Activated T-cell treated with anti-CD3 and anti-CD28 coated beads for 24 hours (primary cell): ENCODE data around the gene ECI1.
"Not testable (repeated sequence)": the region's sequence is repeated elsewhere in the genome, so short reads cannot be mapped to it uniquely, and the experiment has no call there.

Source experiments
- DNase-seq: peaks from one replicate; pipeline ENCODE4 v3.0.0-alpha.2; 2020; ENCODE audit warnings: low read depth

The ECI1 gene

GRCh38 chr16:2253293-2253692 lies 1.9 kb upstream of the ECI1 start:
- DNase-seq = no peak

GRCh38 chr16:2252806-2253148 lies 1.4 kb upstream of the ECI1 start:
- DNase-seq = no peak

- peak; percentile 28 for DNase-seq
Observed at GRCh38 chr16:2250652-2251295, 613 bp downstream of the ECI1 start.

- no peak for DNase-seq
Observed at GRCh38 chr16:2246301-2246885, 5.0 kb downstream of the ECI1 start.

- DNase-seq = no peak
Observed at GRCh38 chr16:2244926-2245795, 6.2 kb downstream of the ECI1 start.

GRCh38 chr16:2244301-2244700 lies 7.1 kb downstream of the ECI1 start:
- DNase-seq = no peak

GRCh38 chr16:2243781-2244180 lies 7.6 kb downstream of the ECI1 start:
- DNase-seq = no peak

GRCh38 chr16:2243031-2243528 lies 8.3 kb downstream of the ECI1 start:
- no peak for DNase-seq

- DNase-seq = no peak
Observed at GRCh38 chr16:2242598-2242997, 8.8 kb downstream of the ECI1 start.

- not testable (repeated sequence) for DNase-seq
Observed at GRCh38 chr16:2240331-2240730, 11.1 kb downstream of the ECI1 start.

GRCh38 chr16:2238838-2239675 lies 12.3 kb downstream of the ECI1 start:
- DNase-seq = no peak

GRCh38 chr16:2238150-2238837 lies 13.1 kb downstream of the ECI1 start:
- no peak for DNase-seq

GRCh38 chr16:2237493-2238149 lies 13.8 kb downstream of the ECI1 start:
- no peak for DNase-seq

GRCh38 chr16:2237102-2237482 lies 14.3 kb downstream of the ECI1 start:
- no peak for DNase-seq

- DNase-seq = no peak
Observed at GRCh38 chr16:2236337-2237101, 14.9 kb downstream of the ECI1 start, which contains the start of gene DNASE1L2. TSS of gene DNASE1L2 (plus strand) at chr16:2236444. CDS start at chr16:2236817, 373 bp downstream.

GRCh38 chr16:2235695-2236336 lies 15.6 kb downstream of the ECI1 start:
- no peak for DNase-seq

- no peak for DNase-seq
Observed at GRCh38 chr16:2235234-2235651, 16.1 kb downstream of the ECI1 start.

GRCh38 chr16:2234813-2235170 lies 16.6 kb downstream of the ECI1 start:
- DNase-seq = no peak
